HG02759 (cell line): ENCODE results near the gene FBF1.
"Not testable (repeated sequence)": the region's sequence is repeated elsewhere in the genome, so short reads cannot be mapped to it uniquely, and the experiment has no call there.

Experiments used
- ATAC-seq: cut with Tn5 transposase; IDR thresholded peaks from one replicate; pipeline ENCODE4 v1.9.1; 2021; ENCODE audit warnings: mild to moderate bottlenecking, moderate library complexity; ENCODE audit not compliant: unreplicated experiment

FBF1 gene

DNA sequence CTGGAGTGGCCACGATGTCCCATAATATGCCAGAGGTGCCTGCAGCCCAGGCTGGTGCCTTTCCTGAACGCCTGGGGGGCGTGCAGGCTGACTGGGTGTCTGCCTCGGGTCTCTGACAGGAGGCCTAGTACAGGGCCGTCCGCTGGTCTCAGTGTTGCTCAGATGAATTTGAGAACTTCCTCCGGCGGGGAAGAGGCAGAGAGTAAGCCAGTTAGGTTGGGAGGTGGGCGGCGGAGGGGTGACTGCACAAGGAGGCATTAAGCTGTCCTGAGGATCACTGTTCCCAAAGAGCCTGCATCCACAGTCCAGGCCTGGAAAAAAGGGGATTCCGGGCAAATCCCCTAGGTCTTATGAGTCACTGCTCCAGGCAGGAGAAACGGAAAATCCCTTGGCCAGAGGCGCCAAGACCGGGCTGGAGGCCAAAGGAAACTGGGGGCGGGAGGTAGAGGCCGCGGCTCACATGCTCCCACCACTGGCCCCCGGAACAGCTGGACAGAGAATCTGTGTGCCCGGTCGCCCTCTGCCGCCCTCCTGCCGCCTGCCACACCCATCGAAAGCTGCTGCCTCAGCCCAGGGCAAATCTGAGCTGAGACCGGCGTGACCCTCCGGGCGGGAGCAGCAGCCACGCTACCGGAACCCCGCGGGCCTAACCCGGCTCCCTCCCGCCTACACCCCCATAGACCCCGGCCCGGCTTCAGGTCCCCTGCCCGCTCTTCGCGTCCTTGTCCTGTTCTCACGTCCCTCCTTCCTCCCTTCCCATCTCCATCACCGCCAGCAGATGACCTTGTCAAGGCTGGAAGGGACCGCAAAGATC, 63.7 kb downstream of the FBF1 start:
- ATAC-seq, result no peak

DNA sequence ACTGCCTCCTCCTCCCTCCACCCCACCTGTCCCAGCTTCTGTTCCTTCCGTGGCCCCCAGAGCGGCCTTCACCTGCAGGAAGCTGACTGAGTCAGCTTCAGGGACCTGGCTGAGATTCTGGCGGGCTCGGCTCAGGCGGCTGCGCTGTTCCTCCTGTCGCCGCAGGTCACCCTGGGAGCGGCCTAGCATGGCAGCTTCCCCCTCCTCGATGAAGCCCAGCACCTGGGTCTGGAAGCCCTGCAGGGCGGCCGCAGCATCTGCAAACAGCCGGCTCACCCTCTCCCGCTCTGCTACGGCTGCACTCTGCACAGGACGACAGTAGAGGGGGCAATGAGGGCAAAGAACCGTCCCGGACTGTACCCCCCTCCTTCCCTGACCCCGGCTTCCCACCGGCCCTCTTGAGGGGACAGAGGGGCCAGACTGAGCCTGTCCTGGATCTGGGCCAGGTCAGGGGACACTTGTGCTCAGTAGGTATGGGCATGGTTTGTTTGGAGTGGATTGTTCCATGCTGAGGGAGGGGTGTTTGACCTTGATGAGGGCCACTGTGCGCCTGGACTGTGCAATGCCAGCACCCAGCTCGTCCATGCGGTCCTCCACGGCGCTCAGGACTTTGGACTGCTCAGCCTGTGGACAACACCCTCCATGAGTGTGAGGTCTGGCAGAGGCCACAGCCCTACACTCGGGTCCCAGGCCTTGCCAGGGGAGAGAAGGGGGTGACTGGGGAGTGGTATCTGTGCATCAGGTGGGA, 64.5 kb downstream of the FBF1 start:
- no peak for ATAC-seq

DNA sequence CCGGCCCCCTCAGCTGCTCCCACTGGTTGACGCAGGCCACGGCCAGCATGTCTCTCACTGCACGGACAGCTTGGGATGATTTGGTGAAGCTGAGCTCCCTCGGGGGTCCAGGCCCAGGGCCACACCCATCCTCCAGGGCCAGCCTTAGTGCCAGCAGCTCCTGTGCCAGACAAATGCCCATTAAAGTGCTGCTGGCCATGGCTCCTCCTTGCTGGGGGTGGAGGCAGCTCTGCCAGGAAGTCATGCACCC, 65.0 kb downstream of the FBF1 start:
- ATAC-seq, result no peak

DNA sequence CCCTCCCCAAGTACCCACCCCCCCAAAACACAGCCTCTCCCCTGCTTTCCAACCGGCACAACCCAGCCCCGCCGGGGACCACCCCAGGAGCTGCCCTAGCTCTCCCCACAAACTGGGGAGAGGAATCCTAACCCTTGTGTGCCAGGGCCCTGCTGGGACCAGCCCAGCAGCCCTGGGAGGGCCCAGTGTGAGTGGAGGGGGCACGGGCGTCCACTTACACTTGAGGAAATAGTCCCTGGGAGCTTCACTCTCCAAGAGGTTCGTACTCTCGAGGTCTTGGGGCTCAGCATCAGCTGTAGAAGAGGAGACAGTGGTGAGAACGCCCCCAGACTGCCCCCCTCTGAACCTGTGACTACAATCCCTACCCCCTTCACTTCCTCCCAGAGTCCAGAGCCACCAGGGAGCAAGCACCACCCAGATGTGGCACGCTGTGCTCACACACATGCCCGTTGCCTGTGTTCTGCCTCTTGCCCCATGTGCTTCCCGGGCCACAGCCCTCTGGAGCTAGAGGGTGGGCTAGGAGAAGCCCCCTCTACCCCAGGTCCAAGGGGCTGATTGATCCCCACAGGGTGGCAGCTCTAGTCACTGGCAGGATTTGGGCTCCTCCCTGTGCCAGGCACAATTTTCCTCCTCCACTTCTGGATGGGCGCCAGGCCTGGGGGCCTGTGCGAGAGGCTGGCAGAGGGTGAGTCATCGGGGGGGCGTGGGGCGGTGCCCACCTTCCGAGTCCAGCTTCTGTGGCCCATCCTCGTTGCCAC, 65.5 kb downstream of the FBF1 start:
- no peak for ATAC-seq

DNA sequence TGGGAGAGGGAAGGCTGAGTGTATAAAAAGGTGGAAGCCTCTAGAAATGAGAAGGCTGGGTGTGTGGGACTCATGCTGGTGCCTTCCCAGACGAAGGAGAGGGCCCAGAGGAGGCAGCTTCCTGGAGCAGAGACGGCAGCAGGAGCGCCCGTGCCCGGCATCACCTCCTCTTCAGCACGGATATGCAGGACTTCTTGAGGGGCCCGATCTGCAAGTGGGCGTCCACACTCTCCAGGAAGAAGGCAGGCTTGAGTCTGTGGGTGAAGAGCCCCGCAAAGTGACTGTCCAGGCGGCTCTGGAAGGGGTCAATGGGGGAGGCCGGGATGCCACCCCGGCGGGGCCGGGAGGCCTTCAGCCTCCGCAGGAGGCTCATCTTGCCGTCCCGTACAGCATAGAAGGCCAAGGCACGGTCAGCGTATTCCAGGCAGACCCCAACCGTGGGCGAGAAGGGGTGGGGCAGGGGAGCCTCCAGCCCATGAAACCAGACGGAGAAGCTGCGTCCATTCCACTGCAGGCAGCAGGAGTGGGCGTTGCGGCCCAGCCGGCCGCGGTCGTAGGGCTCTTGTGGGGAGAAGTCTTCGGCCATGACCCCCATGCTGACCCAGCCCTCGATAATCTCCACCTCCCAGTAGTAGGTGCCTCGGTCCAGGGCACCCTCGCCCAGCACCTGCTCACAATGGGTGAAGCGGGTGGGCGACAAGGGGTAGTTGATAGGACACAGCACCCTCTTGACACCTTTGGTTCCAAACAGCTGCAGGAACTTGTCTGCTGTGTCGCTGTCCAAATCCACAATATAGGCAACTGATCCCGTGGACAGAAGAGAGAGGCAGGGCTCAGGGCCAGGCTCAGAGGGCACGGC, 66.3 kb downstream of the FBF1 start:
- ATAC-seq, result no peak

DNA sequence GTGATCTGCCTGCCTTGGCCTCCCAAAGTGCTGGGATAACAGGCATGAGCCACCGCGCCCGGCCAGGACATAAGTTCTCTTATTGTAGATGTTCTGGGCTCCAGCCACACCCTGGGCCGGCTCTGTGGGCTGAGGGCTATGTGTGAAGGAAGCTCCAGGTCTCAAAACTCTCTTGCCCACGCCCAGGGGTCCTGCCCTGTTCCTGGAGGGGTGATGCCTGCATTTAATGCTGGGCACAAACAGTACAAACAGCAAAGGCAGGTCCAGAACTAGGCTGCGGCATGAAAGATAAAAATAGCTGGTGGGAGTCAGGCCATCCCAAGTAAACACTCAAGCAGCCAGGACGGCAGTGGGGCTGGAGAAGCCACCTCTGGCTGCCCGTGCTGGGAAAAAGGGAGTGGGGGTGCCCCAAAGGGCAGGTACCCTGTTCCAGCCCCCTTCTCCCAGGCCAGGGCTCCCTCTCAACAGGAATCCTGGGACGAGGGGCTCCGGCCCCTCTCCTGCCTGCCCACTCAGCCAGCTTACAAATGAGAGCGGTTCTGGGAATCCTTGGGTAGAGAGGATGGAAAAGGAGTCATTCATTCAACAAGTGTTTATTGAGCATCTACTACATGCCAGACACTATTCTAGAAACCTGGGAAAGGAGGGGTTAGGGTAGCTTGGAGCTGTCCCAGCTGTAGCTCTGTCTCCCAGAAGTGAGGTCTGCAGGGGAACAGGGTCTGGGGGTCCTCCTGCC, 67.1 kb downstream of the FBF1 start:
- ATAC-seq, result no peak

DNA sequence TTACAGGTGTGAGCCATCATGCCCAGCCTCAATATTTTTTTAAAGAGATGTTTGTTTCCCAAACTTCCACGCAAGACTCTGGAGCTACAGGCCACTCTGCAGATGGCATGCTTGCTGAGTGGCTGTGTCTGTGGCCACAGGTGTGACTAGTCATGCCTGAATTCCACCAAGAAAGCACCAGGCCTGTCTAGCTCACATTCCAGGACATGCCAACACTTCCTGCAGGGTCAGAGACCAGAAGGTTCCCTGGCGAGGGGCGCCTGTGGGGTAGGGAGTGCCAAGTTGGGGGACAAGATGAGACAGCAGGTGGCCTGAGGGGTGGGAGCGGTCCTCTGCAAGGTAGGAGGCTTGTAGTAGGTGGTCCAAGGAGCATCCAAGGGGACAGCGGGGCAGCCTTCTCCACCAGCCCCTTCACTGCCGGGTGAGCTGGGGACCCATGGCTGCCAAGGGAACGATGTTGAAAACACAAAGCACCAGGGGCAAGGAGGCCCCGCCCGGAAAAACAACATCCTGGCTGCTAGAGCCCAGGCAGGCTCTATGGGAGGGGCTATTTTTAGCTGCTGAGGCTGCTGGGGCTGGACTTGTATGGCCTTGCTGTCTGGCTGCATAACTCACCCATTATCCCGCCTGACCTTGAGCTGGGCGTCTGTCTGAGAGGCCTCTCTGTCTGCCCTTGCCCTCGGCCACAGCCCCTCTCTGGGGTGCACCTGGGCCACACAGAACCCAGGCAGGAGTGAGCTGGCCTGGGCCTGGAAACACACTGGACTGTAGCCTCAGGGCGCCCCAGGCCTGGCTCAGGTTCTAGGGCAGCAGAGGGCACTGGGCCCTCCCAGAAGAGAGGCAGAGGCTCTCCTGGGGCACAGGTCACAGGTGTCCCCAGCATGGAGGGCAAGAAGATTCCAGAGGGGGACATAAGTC, 68.1 kb downstream of the FBF1 start:
- no peak for ATAC-seq

DNA sequence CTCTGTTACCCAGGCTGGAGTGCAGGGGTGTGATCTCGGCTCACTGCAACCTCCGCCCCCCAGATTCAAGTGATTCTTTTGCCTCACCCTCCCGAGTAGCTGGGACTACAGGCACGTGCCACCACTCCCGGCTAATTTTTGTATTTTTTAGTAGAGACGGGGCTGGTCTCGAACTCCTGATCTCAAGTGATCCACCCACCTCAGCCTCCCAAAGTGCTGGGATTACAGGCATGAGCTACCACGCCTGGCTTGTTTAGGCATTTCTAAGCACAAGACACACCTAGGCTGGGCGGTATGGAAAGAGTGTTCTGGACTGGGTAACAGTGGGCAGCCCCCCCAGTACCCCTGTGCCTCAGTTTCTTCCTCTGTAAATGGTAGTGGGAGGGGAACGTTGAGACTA, 70.6 kb downstream of the FBF1 start:
- ATAC-seq, result not testable (repeated sequence)

DNA sequence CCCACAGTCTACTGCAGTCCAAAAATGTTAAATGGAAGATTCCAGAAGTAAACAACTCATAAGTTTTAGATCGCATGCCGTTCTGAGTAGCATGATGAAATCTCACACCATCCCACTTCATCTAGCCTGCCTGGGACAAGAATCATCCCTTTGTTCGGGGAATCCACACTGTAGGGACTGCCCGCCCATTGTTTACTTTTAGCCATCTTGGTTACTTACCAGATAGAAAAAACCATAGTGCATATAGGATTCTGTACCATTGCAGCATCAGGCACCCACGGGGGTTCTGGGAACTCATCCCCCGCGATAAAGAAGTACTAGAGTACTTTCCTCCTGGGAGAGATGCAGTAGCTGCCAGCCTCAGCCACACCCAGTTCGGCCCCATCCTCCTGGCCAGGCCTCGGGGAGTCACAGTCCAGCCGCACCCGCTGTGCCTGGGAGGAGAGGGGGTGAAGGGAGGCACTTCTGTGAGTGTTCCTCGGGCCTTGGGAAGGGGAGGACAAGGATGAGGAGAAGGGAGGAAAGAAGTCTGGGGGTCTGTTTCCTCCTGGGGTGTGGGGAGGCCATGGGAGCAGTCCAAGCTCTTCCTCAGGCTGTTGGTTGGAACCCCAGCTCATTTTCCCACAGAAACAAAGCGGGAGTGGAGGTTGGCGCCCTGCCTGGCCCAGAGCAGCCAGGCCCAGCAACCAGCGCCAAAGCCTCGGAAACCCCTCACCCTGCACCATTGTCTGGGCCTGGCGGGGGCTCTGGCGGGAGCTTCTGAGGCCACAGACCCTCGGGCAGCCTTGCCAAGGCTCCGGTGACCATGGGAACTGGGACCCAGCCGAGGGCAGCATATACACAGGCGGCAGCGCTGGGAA, 71.3 kb downstream of the FBF1 start:
- no peak for ATAC-seq

DNA sequence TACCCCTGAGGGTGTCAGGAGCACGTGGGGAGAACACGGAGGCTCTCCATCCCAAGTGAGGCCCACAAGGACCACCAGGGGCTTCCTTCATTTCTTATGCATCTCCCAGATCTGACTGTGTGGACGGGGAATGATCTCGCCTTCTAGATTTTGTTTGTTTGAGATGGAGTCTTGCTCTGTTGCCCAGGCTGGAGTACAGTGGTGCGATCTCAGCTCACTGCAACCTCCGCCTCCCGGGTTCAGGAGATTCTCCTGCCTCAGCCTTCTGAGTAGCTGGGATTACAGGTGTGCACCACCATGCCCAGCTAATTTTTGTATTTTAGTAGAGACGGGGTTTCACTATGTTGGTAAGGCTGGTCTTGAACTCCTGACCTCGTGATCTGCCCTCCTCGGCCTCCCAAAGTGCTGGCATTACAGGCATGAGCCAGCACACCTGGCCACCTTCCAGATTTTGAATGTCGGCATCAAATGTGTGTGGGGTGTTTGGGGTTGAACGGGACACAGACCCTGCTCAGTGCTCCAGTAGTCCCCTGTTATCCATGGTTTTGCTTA, 72.0 kb downstream of the FBF1 start:
- ATAC-seq, result not testable (repeated sequence)

DNA sequence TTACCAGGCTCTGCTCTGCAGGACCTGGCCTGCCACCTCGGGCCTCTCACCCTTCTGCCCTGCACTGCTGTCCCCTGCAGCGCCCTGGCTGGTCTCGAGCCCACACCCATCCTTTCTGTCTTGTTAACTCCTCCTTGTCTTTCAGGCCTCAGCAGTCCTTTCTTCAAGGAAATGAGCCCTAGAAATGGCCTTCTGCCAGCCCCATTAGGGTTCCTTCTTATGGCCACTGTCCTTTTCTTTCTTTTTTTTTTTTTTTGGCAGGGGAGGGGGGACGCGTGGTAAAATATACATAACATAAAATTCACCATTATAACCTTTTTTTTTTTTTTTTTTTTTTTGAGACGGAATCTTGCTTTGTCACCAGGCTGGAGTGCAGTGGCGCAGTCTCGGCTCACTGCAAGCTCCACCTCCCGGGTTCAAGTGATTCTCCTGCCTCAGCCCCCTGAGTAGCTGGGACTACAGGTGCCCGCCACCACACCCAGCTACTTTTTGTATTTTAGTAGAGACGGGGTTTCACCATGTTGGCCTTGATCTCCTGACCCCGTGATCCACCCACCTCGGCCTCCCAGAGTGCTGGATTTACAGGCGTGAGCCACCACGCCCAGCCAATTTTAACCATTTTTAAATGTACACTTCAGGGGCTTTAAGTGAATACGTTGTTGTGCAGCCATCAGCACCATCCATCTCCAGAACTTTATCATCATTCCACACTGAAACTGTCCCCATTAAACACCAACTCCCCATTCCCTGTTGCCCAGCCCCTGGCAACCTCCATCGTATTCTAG, 75.2 kb downstream of the FBF1 start:
- not testable (repeated sequence) for ATAC-seq

DNA sequence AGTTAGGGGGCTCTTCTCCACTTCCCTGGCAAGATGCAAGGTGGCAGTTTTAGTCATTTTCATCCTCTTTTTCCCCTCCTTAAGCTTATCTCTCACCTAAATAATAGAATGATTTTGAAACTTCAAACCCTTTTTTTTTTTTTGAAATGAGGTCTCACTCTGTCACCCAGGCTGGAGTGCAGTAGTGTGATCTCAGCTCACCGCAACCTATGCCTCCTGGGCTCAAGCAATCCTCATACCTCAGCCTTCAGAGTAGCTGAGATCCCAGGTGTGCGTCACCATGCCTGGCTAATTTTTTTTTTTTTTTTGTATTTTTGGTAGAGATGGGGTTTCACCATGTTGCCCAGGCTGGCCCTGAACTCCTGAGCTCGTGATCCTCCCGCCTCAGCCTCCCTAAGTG, 76.0 kb downstream of the FBF1 start:
- peak; percentile 11 for ATAC-seq

DNA sequence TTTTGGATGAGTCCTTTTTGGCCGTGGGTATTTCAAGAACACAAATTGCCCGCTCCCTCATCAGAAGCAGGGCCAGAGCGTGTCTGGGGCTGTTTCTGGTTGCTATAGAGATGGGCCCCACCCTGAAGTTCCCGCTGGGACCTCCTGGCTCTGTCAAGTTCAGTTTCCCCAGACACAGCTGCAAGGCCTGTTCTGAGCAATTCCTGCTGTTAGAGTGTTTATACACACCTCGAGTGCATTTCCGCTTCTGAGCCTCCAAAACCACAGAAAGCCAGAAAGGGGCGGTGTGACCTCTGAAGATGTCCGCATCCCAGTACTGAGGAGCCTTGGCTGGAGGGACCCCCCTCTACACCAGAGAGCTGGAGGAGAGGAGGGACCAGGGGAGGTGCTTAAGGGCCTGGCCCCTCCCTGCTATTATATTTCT, 76.4 kb downstream of the FBF1 start:
- ATAC-seq, result peak; percentile 80

DNA sequence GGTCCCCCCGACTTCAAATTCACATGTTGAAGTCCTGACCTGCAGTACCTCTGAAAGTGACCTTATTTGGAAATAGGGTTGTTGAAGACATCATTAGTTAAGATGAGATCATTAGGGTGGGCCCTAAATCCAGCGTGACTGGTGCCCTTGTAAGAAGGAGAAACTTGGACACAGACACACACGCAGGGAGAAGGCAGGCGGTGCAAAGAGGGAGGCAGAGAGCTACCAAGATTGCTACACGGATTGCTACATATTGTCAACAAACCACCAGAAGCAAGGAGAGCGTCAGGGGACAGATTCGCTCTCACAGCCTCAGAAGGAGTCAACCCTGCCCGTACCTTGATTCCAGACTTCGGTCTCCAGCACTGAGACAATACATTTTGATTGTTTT, 78.9 kb downstream of the FBF1 start:
- ATAC-seq, result no peak
